HepG2 (cell line): ENCODE measurements around the gene PMM2. TPM values are rescaled to one million over a fixed set of nuclear protein-coding genes. Genes with fewer than 3 reads are reported as not detected.

Experiments used
- AGO1 ChIP-seq: fragments of 200-400 bp; formaldehyde crosslinking; IDR thresholded peaks from 2 replicates; pipeline ENCODE4 v1.6.1; 2017; ENCODE audit warnings: mild to moderate bottlenecking, low read depth, low read length, moderate library complexity; ENCODE audit not compliant: poor library complexity, severe bottlenecking
- CAMTA2 ChIP-seq: sonication (generic); formaldehyde crosslinking; IDR thresholded peaks from 2 replicates; pipeline ENCODE4 v1.4.0; 2020; ENCODE audit warnings: mild to moderate bottlenecking, missing genetic modification reagents, borderline replicate concordance
- FOXA3 ChIP-seq: IDR thresholded peaks from 2 replicates; pipeline ENCODE4 v1.6.1; 2016; ENCODE audit warnings: missing genetic modification reagents, missing compliant biosample characterization
- FOXP1 ChIP-seq, 2 experiments: fragments of 450-650 bp in 1 of 2; IDR thresholded peaks; 2 replicates each; pipeline ENCODE4 v1.6.1; 2017 to 2018; ENCODE audit warnings: antibody characterized with exemption in 1 of 2
- HCFC1 ChIP-seq: fragments of 150-350 bp; IDR thresholded peaks from 2 replicates; pipeline ENCODE4 v1.6.1; 2014; ENCODE audit warnings: low read depth, low read length
- KAT2B ChIP-seq: fragments of 150-350 bp; IDR thresholded peaks from 2 replicates; pipeline ENCODE4 v1.6.1; 2014; ENCODE audit warnings: low read depth, low read length, borderline replicate concordance
- LCORL ChIP-seq, 2 experiments: fragments of 450-650 bp in 1 of 2; sonication (generic) in 1 of 2; formaldehyde crosslinking in 1 of 2; IDR thresholded peaks; 2 replicates each; pipeline versions ENCODE4 v1.5.0 to v1.6.1; 2017 to 2020; ENCODE audit warnings: antibody characterized with exemption in 1 of 2, missing genetic modification reagents in 1 of 2
- MBD4 ChIP-seq: IDR thresholded peaks from 2 replicates; pipeline ENCODE4 v1.6.1; 2012; ENCODE audit warnings: low read length, inconsistent platforms, borderline replicate concordance
- MED8 ChIP-seq: sonication (generic); formaldehyde crosslinking; IDR thresholded peaks from 2 replicates; pipeline ENCODE4 v1.8.1; 2023; ENCODE audit warnings: mild to moderate bottlenecking, missing genetic modification reagents; ENCODE audit not compliant: insufficient replicate concordance
- NCOA2 ChIP-seq: sonication (generic); formaldehyde crosslinking; IDR thresholded peaks from 2 replicates; pipeline ENCODE4 v1.8.0; 2022; ENCODE audit warnings: inconsistent platforms
- PBX3 ChIP-seq: sonication (generic); formaldehyde crosslinking; IDR thresholded peaks from 2 replicates; pipeline ENCODE4 v1.8.1; 2023; ENCODE audit warnings: missing genetic modification reagents, inconsistent platforms, borderline replicate concordance
- RXRA ChIP-seq: sonication (generic); formaldehyde crosslinking; IDR thresholded peaks from 2 replicates; pipeline ENCODE4 v1.5.1; 2020; ENCODE audit warnings: missing genetic modification reagents
- SOX5 ChIP-seq: IDR thresholded peaks from 2 replicates; pipeline ENCODE4 v1.6.1; 2016; ENCODE audit warnings: borderline replicate concordance
- TOE1 ChIP-seq: sonication (generic); formaldehyde crosslinking; IDR thresholded peaks from 2 replicates; pipeline ENCODE4 v1.4.0; 2020; ENCODE audit warnings: mild to moderate bottlenecking, missing genetic modification reagents
- YEATS4 ChIP-seq: sonication (generic); formaldehyde crosslinking; IDR thresholded peaks from 2 replicates; pipeline ENCODE4 v1.4.0; 2020; ENCODE audit warnings: missing genetic modification reagents, borderline replicate concordance
- ZNF577 ChIP-seq: sonication (generic); formaldehyde crosslinking; IDR thresholded peaks from 2 replicates; pipeline ENCODE4 v1.4.0; 2020; ENCODE audit warnings: mild to moderate bottlenecking, low read depth, missing genetic modification reagents, borderline replicate concordance
- ZNF629 ChIP-seq: sonication (generic); formaldehyde crosslinking; conservative IDR thresholded peaks from 2 replicates; pipeline ENCODE4 v1.5.0; 2020; ENCODE audit warnings: missing genetic modification reagents
- ZNF777 ChIP-seq: sonication (generic); formaldehyde crosslinking; IDR thresholded peaks from 2 replicates; pipeline ENCODE4 v1.4.0; 2020; ENCODE audit warnings: missing genetic modification reagents
- ZNF784 ChIP-seq: sonication (generic); formaldehyde crosslinking; IDR thresholded peaks from 2 replicates; pipeline ENCODE4 v1.5.1; 2020; ENCODE audit warnings: missing genetic modification reagents, mild to moderate bottlenecking, borderline replicate concordance
- ZXDC ChIP-seq: sonication (generic); formaldehyde crosslinking; IDR thresholded peaks from 2 replicates; pipeline ENCODE4 v1.5.0; 2020; ENCODE audit warnings: mild to moderate bottlenecking, missing genetic modification reagents
- polyA plus RNA-seq, 8 experiments: library from polyadenylated mRNA; depleted of rRNA in 3 of 8; stranded (reverse) in 7 of 8; unstranded in 1 of 8; fragments of >200 nt; fragmentation: Illumina TruSeq in 4 of 8; extraction: Trizol in 4 of 8; gene quantifications; 2 replicates each; pipeline versions ENCODE4 v1.2.1 to v1.2.3, GENCODE V29; 2011 to 2016; ENCODE audit warnings: low read depth in 4 of 8, missing spikeins in 1 of 8, mixed read lengths in 1 of 8; ENCODE audit not compliant: insufficient read depth in 1 of 8
- total RNA-seq, 5 experiments: library from RNA; depleted of rRNA; stranded (reverse); fragments of >200 nt; fragmentation: Illumina TruSeq; extraction: Trizol; gene quantifications; 2 replicates each; pipeline ENCODE4 v1.2.3, GENCODE V29; 2016; ENCODE audit warnings: low read depth in 1 of 5
- TF ChIP-seq, protein P1 (sequence below): IDR thresholded peaks from 2 replicates; pipeline ENCODE4 v1.6.1; 2016; ENCODE audit warnings: control low read depth
- TF ChIP-seq, protein P2 (sequence below): sonication (generic); formaldehyde crosslinking; IDR thresholded peaks from 2 replicates; pipeline ENCODE4 v1.5.0; 2020; ENCODE audit warnings: mild to moderate bottlenecking, low read depth, missing genetic modification reagents, borderline replicate concordance

PMM2 gene
- total and polyA plus RNA-seq, 2 of the 13 experiments (the other 11 are each of a cell fraction or from before 2014, with no cell fraction given) = 52.2 to 93.7 TPM

DNA sequence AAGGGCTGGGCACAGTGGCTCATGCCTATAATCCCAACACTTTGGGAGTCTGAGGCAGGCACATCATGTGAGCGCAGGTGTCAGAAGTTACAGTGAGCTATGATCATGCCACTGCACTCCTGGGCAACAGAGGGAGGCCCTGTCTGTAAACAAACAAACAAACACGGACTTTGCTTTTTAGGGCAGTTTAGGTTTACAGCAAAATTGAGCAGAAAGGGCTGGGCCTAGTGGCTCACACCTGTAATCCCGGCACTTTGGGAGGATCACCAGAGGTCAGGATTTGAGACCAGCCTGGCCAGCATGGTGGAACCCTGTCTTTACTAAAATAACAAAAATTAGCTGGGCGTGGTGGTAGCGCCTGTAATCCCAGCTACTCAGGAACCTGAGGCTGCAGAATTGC, 74.4 kb downstream of the PMM2 start (continued):
- TF ChIP-seq HCFC1 = no peak
- TF ChIP-seq FOXP1 (IDR thresholded peaks at IDR 0.05) = peak; percentile 89
- TF ChIP-seq FOXP1 (CRISPR knock-in tag; IDR thresholded peaks at IDR 0.05) = peak; percentile 98
- TF ChIP-seq AGO1 = no peak
- no peak for TF ChIP-seq YEATS4 (CRISPR knock-in tag)
- no peak for TF ChIP-seq MED8 (CRISPR knock-in tag)
- TF ChIP-seq ZNF629 (CRISPR knock-in tag) = no peak
- TF ChIP-seq ZNF577 (CRISPR knock-in tag) = no peak
- TF ChIP-seq, protein P1, sequence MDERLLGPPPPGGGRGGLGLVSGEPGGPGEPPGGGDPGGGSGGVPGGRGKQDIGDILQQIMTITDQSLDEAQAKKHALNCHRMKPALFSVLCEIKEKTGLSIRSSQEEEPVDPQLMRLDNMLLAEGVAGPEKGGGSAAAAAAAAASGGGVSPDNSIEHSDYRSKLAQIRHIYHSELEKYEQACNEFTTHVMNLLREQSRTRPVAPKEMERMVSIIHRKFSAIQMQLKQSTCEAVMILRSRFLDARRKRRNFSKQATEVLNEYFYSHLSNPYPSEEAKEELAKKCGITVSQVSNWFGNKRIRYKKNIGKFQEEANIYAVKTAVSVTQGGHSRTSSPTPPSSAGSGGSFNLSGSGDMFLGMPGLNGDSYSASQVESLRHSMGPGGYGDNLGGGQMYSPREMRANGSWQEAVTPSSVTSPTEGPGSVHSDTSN (CRISPR knock-in tag) = no peak
- no peak for TF ChIP-seq KAT2B
- no peak for TF ChIP-seq ZNF784 (CRISPR knock-in tag)
- no peak for TF ChIP-seq ZNF777 (CRISPR knock-in tag)
- TF ChIP-seq NCOA2 (CRISPR knock-in tag) = no peak
- TF ChIP-seq FOXA3 (CRISPR knock-in tag) = peak; percentile 68; the same call in 1 of the 2 replicates
- TF ChIP-seq CAMTA2 (CRISPR knock-in tag) = no peak
- TF ChIP-seq LCORL (IDR thresholded peaks at IDR 0.05) = no peak
- peak; percentile 19; the same call in 1 of the 2 replicates for TF ChIP-seq LCORL (CRISPR knock-in tag; IDR thresholded peaks at IDR 0.05)
- TF ChIP-seq MBD4 = no peak
- TF ChIP-seq, protein P2, sequence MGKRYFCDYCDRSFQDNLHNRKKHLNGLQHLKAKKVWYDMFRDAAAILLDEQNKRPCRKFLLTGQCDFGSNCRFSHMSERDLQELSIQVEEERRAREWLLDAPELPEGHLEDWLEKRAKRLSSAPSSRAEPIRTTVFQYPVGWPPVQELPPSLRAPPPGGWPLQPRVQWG (CRISPR knock-in tag) = no peak
- no peak for TF ChIP-seq TOE1 (CRISPR knock-in tag)
- no peak for TF ChIP-seq PBX3 (CRISPR knock-in tag)
- no peak for TF ChIP-seq RXRA
- TF ChIP-seq SOX5 (CRISPR knock-in tag) = peak; percentile 50; the same call in 1 of the 2 replicates
- no peak for TF ChIP-seq ZXDC (CRISPR knock-in tag)
